Caki2 (cell line): Measurements from ENCODE around the gene SEH1L. TPM values are rescaled to one million over a fixed set of nuclear protein-coding genes. Genes with fewer than 3 reads are reported as not detected.
A peak's percentile ranks its signal among the peaks of the same experiment; 100 is the strongest.
"Not testable (repeated sequence)": the region's sequence is repeated elsewhere in the genome, so short reads cannot be mapped to it uniquely, and the experiment has no call there.

ENCODE experiments used
- DNase-seq: peaks from one replicate; pipeline ENCODE4 v3.0.0-alpha.2; 2015; ENCODE audit warnings: low read depth
- in situ Hi-C: cut with HindIII; loops from 2 replicates; pipeline ENCODE4 v1.10.0; 2016; ENCODE audit warnings: low sequenced_read_pairs, low pct_unique_long_range_greater_than_20kb, mixed read lengths
- total RNA-seq: library from RNA; depleted of rRNA; stranded (reverse); fragments of >200 nt; shearing (Covaris generic); gene quantifications from 2 replicates; pipeline ENCODE4 v1.2.3, GENCODE V29; 2014; ENCODE audit warnings: low replicate concordance; rRNA removed

Gene SEH1L
- 36.8 and 49.3 TPM in 2 replicates for total RNA-seq

- peak; percentile 78 for DNase-seq
- in situ Hi-C loops: no loop called here
Observed at GRCh38 chr18:12947285-12948049, at the start of gene SEH1L. Gene SEH1L (plus strand): TSS chr18:12948011. CDS start chr18:12948122, 111 bp downstream.

- not testable (repeated sequence) for DNase-seq
- in situ Hi-C loops: loop anchor here (25.0 kb wide), 1 partner anchor 189 kb away; the partner anchor contains the start of genes CEP76 and PSMG2
Observed at GRCh38 chr18:12901208-12901607, 46.6 kb upstream of the SEH1L start.

GRCh38 chr18:12904012-12904516, 43.7 kb upstream of the SEH1L start:
- no peak for DNase-seq
- in situ Hi-C loops: loop anchor here (25.0 kb wide), 1 partner anchor 192 kb away; the partner anchor contains the start of genes CEP76 and PSMG2

- no peak for DNase-seq
- in situ Hi-C loops: loop anchor here (25.0 kb wide), 1 partner anchor 194 kb away; the partner anchor contains the start of genes CEP76 and PSMG2
Observed at GRCh38 chr18:12906119-12906518, 41.7 kb upstream of the SEH1L start.

- no peak for DNase-seq
- in situ Hi-C loops: loop anchor here (25.0 kb wide), 1 partner anchor 194 kb away; the partner anchor contains the start of genes CEP76 and PSMG2
Observed at GRCh38 chr18:12906773-12907172, 41.0 kb upstream of the SEH1L start.

GRCh38 chr18:12907258-12907925, 40.4 kb upstream of the SEH1L start:
- in situ Hi-C loops: loop anchor here (25.0 kb wide), 1 partner anchor 195 kb away; the partner anchor contains the start of genes CEP76 and PSMG2
- no peak for DNase-seq

- no peak for DNase-seq
- in situ Hi-C loops: loop anchor here (25.0 kb wide), 1 partner anchor 196 kb away; the partner anchor contains the start of genes CEP76 and PSMG2
Observed at GRCh38 chr18:12908706-12909105, 39.1 kb upstream of the SEH1L start.

- in situ Hi-C loops: loop anchor here (25.0 kb wide), 1 partner anchor 199 kb away; the partner anchor contains the start of genes CEP76 and PSMG2
- no peak for DNase-seq
Observed at GRCh38 chr18:12911025-12911928, 36.5 kb upstream of the SEH1L start.

- DNase-seq: no peak
- in situ Hi-C loops: loop anchor here (25.0 kb wide), 1 partner anchor 200 kb away; the partner anchor contains the start of genes CEP76 and PSMG2
Observed at GRCh38 chr18:12911929-12912703, 35.7 kb upstream of the SEH1L start.

- no peak for DNase-seq
- in situ Hi-C loops: loop anchor here (25.0 kb wide), 1 partner anchor 209 kb away; the partner anchor contains the start of genes CEP76 and PSMG2
Observed at GRCh38 chr18:12921178-12921577, 26.6 kb upstream of the SEH1L start.

- DNase-seq: no peak
- in situ Hi-C loops: loop anchor here (25.0 kb wide), 1 partner anchor 210 kb away; the partner anchor contains the start of genes CEP76 and PSMG2
Observed at GRCh38 chr18:12922266-12922665, 25.5 kb upstream of the SEH1L start.

- in situ Hi-C loops: loop anchor here (25.0 kb wide), 1 partner anchor 212 kb away; the partner anchor contains the start of genes CEP76 and PSMG2
- no peak for DNase-seq
Observed at GRCh38 chr18:12924616-12925015, 23.2 kb upstream of the SEH1L start.

- no peak for DNase-seq
- in situ Hi-C loops: no loop called here
Observed at GRCh38 chr18:12928206-12928605, 19.6 kb upstream of the SEH1L start.

- in situ Hi-C loops: no loop called here
- DNase-seq: no peak
Observed at GRCh38 chr18:12928641-12929040, 19.2 kb upstream of the SEH1L start.

GRCh38 chr18:12929477-12930083, 18.2 kb upstream of the SEH1L start:
- in situ Hi-C loops: no loop called here
- no peak for DNase-seq

GRCh38 chr18:12930376-12930775, 17.4 kb upstream of the SEH1L start:
- DNase-seq: no peak
- in situ Hi-C loops: no loop called here
